Ovary (tissue), 9 donors: Measurements from ENCODE around the gene OSBPL5. TPM values are rescaled to one million over a fixed set of nuclear protein-coding genes. Genes with fewer than 3 reads are reported as not detected.

Experiments
- DNase-seq, 5 donors: peaks; one replicate each; pipeline ENCODE4 v3.0.0-alpha.2; 2019 to 2020
- H3K27ac ChIP-seq, 2 donors: fragments of 200-600 bp; one replicate each; pipeline versions ENCODE4 v1.5.1 to v1.8.0; 2019 to 2022
- H3K27me3 ChIP-seq: fragments of 200-600 bp; one replicate; pipeline ENCODE4 v1.8.0; 2022
- H3K36me3 ChIP-seq: fragments of 200-600 bp; sonication (generic); one replicate; pipeline ENCODE4 v1.5.1; 2019
- H3K4me1 ChIP-seq: one replicate; pipeline ENCODE4 v1.8.1; 2013; ENCODE audit warnings: mild to moderate bottlenecking, moderate library complexity; ENCODE audit not compliant: insufficient read depth
- H3K4me3 ChIP-seq: fragments of 200-600 bp; sonication (generic); one replicate; pipeline ENCODE4 v1.5.1; 2017
- H3K9me3 ChIP-seq, 2 donors: fragments of 200-600 bp in 1 of 2; sonication (generic) in 1 of 2; one replicate each; pipeline versions ENCODE4 v1.5.1 to v1.8.1; 2013 to 2019; ENCODE audit warnings: mild to moderate bottlenecking in 1 of 2, moderate library complexity in 1 of 2
- EP300 ChIP-seq: sonication (generic); formaldehyde crosslinking; IDR thresholded peaks from one replicate; pipeline ENCODE4 v1.6.1; 2017; ENCODE audit warnings: antibody characterized with exemption
- POLR2A ChIP-seq: fragments of 450-650 bp; IDR thresholded peaks from one replicate; pipeline ENCODE4 v1.6.1; 2017; ENCODE audit warnings: antibody characterized with exemption, mild to moderate bottlenecking, moderate library complexity
- WGBS, 3 donors: extraction: QIAGEN DNeasy Blood & Tissue Kit in 1 of 3; methylation state at CpG; one replicate each; pipeline versions ENCODE4 v1.1.5 to v1.1.7; 2013 to 2017; 5-methylcytosine and 5-hydroxymethylcytosine counted together
- intact Hi-C, 4 donors: fragments of 100-400 bp; cut with DNase I; formaldehyde crosslinking; loops; one replicate each; pipeline versions ENCODE4 v1.11.0 to v1.15.1; 2022 to 2023
- polyA plus RNA-seq, 2 donors: library from polyadenylated mRNA; stranded (reverse); fragments of 200-250 nt in 1 of 2; fragments of 350-450 nt in 1 of 2; fragmentation: Illumina TruSeq in 1 of 2; extraction: RNeasy Lipid Tissue Mini Kit (QIAGEN cat#74804) in 1 of 2; gene quantifications; one replicate each; pipeline ENCODE4 v1.2.3, GENCODE V29; 2013 to 2014
- total RNA-seq, 7 donors: library from RNA; depleted of rRNA in 2 of 7; stranded (reverse); fragments of >200 nt in 2 of 7; fragmentation: NEBNext Ultra II Directional in 3 of 7; extraction: Animal tissue kit (Norgen Biotek cat#: 25700) in 3 of 7; gene quantifications; one replicate each; pipeline versions ENCODE4 v1.1.0 to v1.2.4, GENCODE V29; 2016 to 2023
- TF ChIP-seq, protein P1 (sequence below), 3 donors: fragments of 450-650 bp in 2 of 3; fragments of 200-600 bp in 1 of 3; IDR thresholded peaks; one replicate each; pipeline versions ENCODE4 v1.5.1 to v1.8.0; 2016 to 2022; ENCODE audit warnings: antibody characterized with exemption in 3 of 3, mild to moderate bottlenecking in 1 of 3
- donor health status: DM: no; HTN: no; CAD: no; lungs with moderate emphysema.
- donor health status: DM: no; HTN: no; CAD: no.
- donor health status: Bipolar disorder and iron deficiency.
- donor health status: DM: yes; HTN: yes; CAD: no.
- donor health status: DM: no; HTN: no; CAD: no.
- donor health status: DM: yes; HTN: yes; CAD: no.

OSBPL5 gene
- total and polyA plus RNA-seq, 9 donors, result 3.0 to 41.0 (median 23.3) TPM

GRCh38 chr11:3192511-3193372 is 27.6 kb upstream of the OSBPL5 start:
- Histone ChIP-seq H3K9me3 (no peaks in the 10 kb centered on the region), H3K4me1 (no peaks in the 10 kb centered on the region), H3K36me3 (no peaks in the 10 kb centered on the region), H3K27me3 (no peaks in the 10 kb centered on the region), H3K27ac (no peak overlapping the region), H3K4me3 (no peak overlapping the region)
- TF ChIP-seq, protein P1, sequence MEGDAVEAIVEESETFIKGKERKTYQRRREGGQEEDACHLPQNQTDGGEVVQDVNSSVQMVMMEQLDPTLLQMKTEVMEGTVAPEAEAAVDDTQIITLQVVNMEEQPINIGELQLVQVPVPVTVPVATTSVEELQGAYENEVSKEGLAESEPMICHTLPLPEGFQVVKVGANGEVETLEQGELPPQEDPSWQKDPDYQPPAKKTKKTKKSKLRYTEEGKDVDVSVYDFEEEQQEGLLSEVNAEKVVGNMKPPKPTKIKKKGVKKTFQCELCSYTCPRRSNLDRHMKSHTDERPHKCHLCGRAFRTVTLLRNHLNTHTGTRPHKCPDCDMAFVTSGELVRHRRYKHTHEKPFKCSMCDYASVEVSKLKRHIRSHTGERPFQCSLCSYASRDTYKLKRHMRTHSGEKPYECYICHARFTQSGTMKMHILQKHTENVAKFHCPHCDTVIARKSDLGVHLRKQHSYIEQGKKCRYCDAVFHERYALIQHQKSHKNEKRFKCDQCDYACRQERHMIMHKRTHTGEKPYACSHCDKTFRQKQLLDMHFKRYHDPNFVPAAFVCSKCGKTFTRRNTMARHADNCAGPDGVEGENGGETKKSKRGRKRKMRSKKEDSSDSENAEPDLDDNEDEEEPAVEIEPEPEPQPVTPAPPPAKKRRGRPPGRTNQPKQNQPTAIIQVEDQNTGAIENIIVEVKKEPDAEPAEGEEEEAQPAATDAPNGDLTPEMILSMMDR (IDR thresholded peaks at IDR 0.05), result no peak
- TF ChIP-seq EP300 (no peak), POLR2A (no peak)
- intact Hi-C loops, result no loop called here
- WGBS, 3 donors, result 80 to 88% (median 80%) methylated on average over 13 to 14 of the region's 14 CpGs
- no peak for DNase-seq

DNA sequence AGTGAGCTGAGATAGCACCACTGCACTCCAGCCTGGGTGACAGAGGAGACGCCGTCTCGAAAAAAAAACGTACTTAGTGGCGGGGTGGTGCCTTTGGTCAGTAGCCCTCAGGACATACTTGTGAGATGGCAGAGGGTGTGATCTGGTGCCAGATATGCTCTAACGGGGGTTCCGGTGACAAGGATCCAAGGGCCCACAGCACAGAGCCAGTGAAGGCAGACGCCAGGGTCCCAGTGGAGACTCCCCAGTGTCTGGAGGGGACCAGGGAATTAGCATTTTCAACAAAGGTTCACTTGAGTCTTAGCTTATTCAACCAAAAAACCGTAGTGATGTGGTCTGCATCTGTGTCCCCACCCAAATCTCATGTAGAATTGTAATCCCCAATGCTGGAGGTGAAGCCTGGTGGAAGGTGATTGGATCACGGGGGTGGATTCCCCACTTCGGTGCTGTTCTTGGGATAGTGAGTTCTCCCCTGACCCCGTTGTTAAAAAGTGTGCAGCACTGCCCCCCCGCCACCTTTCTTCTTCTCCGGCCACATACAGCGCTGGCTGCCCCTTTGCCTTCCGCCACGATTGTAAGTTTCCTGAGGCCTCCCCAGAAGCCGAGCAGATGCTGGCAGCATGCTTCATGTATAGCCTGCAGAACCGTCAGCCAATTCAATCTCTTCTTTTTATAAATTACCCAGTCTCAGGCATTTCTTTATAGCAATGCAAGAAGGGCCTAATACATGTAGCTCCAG is 26.6 kb upstream of the OSBPL5 start:
- Histone ChIP-seq H3K4me1 (no peaks in the 10 kb centered on the region), H3K27ac (no peak overlapping the region), H3K4me3 (no peak overlapping the region), H3K27me3 (no peaks in the 10 kb centered on the region), H3K36me3 (no peaks in the 10 kb centered on the region), H3K9me3 (no peaks in the 10 kb centered on the region)
- WGBS, 3 donors, result 88 to 95% (median 89%) methylated on average over 19 of the region's 19 CpGs
- intact Hi-C loops, result no loop called here
- no peak for DNase-seq
- TF ChIP-seq, protein P1 (IDR thresholded peaks at IDR 0.05), result no peak

DNA sequence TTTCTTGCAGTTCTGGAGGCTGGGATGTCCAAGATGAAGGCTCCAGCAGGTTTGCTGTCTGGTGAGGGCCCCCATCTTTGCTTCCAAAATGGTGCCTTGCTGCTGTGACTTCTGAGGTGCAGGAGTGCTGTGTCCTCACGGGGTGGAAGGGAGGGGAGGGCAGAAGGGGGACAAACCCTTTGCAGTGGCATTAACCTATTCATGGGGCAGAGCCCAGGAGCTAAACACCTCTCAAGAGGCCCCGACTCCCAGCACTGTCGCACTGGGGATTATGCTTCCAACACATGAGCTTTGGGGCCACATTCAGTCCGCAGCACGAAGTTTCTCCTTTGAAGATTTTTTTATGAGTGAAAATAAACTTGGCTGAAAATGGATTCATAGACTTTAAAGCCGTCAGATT is 25.5 kb upstream of the OSBPL5 start:
- Histone ChIP-seq H3K27me3 (no peaks in the 10 kb centered on the region), H3K27ac (no peak overlapping the region), H3K4me1 (no peaks in the 10 kb centered on the region), H3K9me3 (no peaks in the 10 kb centered on the region), H3K36me3 (no peaks in the 10 kb centered on the region), H3K4me3 (no peak overlapping the region)
- intact Hi-C loops, result no loop called here
- no peak for DNase-seq
- 71 to 80% (median 78%) methylated on average over 6 of the region's 6 CpGs for WGBS, 3 donors
- TF ChIP-seq EP300, result no peak
- TF ChIP-seq, protein P1 (IDR thresholded peaks at IDR 0.05), result no peak
- TF ChIP-seq POLR2A, result no peak

GRCh38 chr11:3189886-3190583 is 24.9 kb upstream of the OSBPL5 start:
- H3K4me1 ChIP-seq, result no peaks in the 10 kb centered on the region
- TF ChIP-seq, protein P1 (IDR thresholded peaks at IDR 0.05), result no peak
- TF ChIP-seq POLR2A (no peak), EP300 (no peak)
- H3K4me3 ChIP-seq, result no peak overlapping the region
- intact Hi-C loops, result no loop called here
- no peaks in the 10 kb centered on the region for H3K36me3 ChIP-seq
- H3K9me3 ChIP-seq, result no peaks in the 10 kb centered on the region
- WGBS, 3 donors, result 79 to 83% (median 81%) methylated on average over 11 of the region's 11 CpGs
- no peak for DNase-seq
- H3K27ac ChIP-seq, result no peak overlapping the region
- no peaks in the 10 kb centered on the region for H3K27me3 ChIP-seq
